Esophagus muscularis mucosa (tissue), 3 donors: Measurements from ENCODE around the gene ZNF48.

ENCODE experiments used
- CTCF ChIP-seq, 3 experiments: fragments of 200-600 bp in 2 of 3; fragments of 450-650 bp in 1 of 3; sonication (generic) in 2 of 3; IDR thresholded peaks; one replicate each; pipeline ENCODE4 v1.5.1; 2017 to 2019; ENCODE audit warnings: antibody characterized with exemption in 3 of 3, mild to moderate bottlenecking in 2 of 3, moderate library complexity in 1 of 3
- POLR2AphosphoS5 ChIP-seq, 2 donors: sonication (generic); formaldehyde crosslinking; IDR thresholded peaks; one replicate each; pipeline ENCODE4 v1.6.1; 2017; ENCODE audit warnings: antibody characterized with exemption in 2 of 2

DNA sequence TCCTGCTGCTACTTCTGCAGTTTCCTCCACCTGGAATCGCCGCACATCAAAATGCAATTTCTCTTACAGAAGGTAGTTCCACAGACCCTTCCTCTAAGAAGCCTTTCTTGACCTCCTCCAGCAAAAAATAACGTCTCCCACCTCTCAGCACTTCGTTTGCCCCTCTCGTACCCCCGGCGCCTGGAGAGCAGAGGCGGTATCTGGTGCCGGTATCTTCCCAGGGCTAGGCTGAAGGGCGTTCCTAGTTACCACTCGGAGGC is 34.1 kb downstream of the ZNF48 start:
- TF ChIP-seq CTCF (IDR thresholded peaks at IDR 0.05) (no peak), POLR2AphosphoS5 (IDR thresholded peaks at IDR 0.05) (no peak)
